ENCODE data around the gene SNTG2.
"Not testable (repeated sequence)": the region's sequence is repeated elsewhere in the genome, so short reads cannot be mapped to it uniquely, and the experiment has no call there.

The SNTG2 gene

DNA sequence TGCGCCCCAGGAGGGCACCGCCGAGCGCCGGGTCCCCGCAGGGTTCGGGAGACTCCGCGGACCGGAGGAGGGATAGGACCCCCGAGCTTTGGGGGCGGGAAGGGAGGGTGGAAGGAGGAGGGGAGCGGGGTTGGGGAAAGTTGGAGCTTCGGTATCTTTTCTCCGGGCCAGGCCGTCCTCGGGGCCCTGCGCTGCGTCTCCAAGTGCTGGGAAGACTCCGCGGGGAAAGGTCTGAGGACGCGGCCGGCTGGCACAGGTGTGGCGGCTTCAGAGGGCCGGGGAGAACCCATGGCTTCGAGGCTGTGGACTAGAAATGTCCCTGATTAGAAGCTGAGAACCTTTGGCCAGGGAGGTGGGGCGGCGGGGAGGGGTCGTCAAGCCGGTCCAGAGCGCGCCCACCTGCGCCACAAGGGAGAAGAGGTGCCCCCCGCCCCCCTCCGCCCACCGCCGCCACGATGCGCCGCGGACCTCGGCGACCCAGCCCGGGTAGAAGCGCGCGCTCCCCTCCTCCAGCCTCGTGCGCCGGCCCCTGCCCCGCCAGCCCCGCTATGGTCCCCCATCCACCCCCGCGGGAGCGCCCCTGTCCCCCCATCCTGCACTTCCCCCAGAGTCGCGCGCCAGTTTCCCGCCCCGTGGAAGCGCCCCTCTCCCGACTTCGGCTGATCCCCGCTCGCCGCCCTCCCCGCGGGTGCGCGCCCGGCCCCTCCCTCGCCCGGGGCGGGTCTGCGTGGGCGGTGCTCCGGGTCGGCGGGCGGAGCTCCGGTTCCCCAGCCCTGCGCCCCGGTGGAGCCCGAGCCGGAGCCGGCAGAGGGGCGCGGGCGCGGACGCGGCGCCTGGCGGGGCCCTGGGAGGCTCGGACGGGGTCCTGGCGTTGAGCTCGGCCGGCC lies at the start of gene SNTG2:
Gene SNTG2, plus strand, starts transcription at position 770 of the 887 bp plus-strand sequence. CDS start 148 bp downstream, outside the sequence.
- DNase-seq (ENCODE audit: low spot score), result no peak

DNA sequence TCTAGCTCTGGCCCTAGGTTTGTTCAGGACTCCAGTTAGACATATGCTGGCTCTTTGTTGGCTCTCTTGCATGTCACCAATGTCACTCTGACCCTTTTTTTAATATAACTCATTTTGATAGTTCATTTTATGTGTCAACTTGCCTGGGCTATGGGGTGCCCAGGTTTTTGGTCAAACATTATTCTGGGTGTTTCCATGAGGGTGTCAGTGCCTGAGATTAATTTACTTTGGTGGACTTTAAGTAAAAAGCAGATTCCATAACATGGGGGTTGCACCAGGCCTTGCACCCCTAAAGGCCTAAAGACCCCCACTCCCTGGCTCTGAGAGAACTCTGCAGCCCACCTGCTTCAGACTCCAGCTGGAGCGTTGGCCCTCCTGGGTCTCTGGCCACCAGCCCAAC lies 48.1 kb upstream of the SNTG2 start:
- no peak for DNase-seq (ENCODE audit: low spot score)

DNA sequence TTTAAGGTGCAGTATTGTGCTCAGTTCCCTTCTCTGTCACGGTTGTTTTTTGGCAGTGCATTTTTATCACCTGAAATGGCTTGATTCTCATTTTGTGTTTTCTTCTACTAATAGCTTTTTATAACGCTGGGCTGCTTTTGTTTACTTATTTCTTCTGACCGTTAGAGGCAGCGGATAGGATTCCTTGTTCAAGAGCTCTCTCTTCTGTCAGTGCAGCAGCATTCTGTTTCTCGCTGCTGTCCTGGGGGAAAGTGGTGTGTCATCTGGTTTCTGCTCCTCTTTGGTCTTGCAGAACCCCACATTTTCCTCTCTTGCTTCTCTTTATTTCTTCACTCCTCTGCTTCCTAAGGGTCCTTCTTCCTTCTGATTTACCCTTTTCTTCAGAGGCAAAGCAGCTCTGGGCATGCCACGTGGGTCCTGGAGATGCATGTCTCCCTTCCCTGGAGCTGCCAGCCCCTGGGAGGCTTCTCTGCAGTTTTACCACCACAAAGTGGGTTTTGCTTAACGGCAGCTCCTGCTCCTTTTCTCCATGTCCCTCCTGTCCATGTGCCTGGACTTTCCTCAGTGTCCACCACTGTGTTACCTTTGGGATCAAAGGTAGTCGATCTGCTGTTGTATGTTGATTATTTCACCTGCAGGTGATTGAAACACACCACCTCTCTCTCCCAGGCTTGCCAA lies 47.3 kb upstream of the SNTG2 start:
- DNase-seq (ENCODE audit: low spot score), result no peak

DNA sequence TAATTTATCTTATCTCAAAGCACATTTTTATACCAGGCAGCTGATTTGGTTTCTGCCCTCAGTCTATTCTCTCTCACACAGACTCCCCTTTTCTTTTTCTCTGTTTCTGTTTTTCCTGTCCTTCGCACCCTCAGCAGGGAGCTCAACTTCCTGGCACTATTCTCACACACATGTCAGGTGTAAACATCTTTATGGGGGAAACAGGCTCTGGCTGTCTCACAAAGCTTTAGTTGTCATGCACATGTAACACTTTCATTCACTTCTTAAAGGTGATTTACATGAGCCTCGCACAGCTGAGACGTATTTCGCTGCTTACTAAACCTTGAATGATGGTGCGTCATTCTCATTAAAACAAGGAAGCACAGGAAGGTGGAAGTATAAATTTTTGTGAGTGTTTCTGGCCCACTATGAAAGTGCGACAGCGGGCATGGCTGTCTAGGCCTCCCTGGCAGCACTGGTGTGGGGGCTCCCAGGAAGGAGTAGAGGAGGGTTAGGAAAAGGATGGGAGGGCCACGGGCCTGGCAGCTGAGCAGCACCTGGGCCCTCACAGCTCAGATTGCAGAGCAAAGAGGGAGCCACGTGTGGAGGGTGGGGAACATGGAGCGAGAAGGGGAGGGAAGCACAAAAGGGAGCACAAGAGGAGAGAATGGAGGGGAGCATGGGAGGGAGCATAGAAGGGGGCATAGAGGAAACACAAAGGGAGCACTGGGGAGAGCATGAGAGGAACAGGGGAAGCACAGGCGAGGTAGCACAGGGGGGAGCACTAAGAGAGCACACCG lies 46.2 kb upstream of the SNTG2 start:
- DNase-seq (ENCODE audit: low spot score), result no peak

DNA sequence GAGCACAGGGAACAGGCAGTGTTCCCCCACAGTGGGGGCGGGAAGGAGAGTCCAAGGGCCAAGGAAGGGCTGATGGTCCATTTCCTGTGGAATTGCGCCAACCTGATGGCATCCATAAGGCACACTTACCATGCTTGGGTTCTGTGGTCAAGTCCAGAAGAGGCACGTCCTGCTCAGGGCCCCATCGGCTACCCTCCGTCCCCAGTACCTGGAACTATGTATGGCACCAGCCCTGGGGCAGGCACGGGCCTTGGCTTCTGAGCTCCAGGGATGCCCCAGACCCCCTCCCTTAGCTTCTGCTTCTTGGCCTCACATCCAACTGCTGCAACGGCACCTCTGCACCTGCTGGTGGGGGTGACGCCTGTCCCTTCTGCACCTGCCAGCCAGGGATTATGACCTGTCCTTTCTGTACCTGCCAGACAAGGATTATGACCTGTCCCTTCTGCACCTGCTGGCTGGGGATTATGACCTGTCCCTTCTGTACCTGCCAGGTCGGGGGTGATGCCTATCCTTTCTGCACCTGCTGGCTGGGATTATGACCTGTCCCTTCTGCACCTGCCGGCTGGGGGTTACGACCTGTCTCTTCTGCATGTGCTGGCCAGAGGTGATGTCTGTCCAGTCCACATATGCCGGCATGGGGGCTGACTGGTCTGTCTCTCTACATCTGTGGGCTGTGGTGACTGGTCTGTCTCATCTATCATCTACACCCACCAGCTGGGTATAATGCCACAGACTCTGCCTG lies 45.4 kb upstream of the SNTG2 start:
- no peak for DNase-seq (ENCODE audit: low spot score)

DNA sequence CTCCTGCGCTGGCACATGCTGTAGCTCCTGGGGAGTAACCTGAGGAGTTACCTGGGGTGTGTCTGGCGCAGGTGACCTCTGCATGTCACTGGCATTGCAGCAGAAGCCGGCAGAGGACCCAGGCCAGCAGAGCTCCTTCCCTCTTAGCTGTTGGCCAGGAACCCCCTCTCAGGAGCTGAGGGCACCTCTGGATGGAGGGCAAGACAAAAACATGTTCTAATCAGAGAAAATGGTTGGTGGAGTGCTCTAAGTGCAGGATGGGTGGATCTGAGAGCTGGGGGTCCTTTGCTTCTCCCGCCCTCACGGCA lies 44.9 kb upstream of the SNTG2 start:
- DNase-seq (ENCODE audit: low spot score), result no peak

DNA sequence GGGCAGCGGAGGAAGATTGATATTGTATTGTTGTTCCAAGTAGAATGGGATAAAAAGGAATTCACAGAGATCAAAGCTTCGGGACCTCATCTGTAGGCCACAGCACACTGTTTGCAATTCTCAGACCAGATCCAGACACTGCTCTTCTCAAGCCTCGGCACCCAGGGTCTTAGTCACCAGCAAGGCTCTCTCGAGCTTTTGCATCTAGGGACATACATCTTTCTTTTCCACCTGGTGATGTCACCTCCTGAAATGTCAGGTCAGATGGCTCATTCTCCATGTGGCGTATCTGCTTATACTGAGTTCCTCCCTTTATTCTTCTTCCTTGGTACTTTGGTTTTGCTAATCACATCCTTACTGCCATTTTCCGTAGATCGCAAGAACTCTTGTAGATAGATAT lies 42.9 kb upstream of the SNTG2 start:
- DNase-seq (ENCODE audit: low spot score), result no peak

DNA sequence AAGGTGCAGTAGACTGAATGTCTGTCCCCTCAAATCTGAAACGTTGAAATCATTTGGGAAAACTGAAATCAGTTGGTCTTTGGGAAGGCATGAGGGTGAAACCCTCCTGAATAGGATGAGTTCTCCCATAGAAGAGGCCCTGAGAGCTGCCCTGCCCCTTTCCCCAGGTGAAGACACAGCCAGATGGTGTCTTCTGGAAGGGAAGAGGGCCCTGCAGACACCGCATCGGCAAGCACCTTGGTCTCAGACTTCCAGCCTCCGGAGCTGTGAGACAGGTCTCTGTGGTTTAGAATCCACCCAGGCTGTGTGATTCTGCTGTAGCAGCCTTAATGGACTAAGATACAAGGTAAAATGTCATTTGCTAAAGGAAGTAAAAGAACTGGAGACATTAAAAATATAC lies 42.1 kb upstream of the SNTG2 start:
- DNase-seq (ENCODE audit: low spot score), result no peak

DNA sequence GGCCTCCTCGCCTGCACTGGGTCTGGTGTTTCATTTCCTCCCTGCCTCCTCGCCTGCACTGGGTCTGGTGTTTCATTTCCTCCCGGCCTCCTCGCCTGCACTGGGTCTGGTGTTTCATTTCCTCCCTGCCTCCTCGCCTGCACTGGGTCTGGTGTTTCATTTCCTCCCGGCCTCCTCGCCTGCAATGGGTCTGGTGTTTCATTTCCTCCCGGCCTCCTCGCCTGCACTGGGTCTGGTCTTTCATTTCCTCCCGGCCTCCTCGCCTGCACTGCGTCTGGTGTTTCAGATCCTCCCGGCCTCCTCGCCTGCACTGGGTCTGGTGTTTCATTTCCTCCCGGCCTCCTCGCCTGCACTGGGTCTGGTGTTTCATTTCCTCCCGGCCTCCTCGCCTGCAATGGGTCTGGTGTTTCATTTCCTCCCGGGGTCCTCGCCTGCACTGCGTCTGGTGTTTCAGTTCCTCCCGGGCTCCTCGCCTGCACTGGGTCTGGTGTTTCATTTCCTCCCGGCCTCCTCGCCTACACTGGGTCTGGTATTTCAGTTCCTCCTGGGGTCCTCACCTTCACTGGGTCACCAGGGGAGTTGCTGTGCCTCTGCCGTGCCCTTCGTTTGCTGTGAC lies 40.8 kb upstream of the SNTG2 start:
- not testable (repeated sequence) for DNase-seq (ENCODE audit: low spot score)

DNA sequence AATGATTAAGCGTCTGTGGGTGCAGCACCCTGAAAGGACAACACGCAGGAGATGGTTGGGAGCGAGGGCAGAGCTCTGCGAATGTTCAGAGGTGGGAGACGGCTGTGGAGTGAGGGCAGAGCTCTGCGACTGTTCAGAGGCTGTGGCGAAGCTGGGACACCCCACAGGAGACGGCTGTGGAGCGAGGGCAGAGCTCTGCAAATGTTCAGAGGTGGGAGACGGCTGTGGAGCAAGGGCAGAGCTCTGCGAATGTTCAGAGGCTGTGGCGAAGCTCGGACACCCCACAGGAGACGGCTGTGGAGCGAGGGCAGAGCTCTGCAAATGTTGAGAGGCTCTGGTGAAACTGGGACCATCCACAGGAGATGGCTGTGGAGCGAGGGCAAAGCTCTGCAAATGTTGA lies 40.0 kb upstream of the SNTG2 start:
- no peak for DNase-seq (ENCODE audit: low spot score)

DNA sequence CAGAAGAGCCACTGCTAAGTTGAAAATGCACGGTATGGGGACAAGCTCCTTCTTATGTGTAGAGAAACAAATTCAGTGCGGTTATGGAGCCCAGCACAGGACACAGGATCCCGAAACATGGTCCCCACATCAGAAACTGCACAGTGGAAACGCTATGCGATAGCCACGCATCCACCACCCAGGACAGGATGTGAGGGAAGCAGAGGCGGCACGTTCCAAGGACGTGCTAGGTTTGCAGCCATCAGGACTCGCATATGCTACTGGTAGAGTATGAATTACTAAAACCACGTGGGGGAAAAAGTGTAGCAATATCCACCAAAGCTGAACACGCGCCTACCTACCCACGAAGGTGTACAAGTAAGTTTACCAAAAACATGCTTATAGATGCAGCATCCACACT lies 34.7 kb upstream of the SNTG2 start:
- DNase-seq (ENCODE audit: low spot score), result no peak

DNA sequence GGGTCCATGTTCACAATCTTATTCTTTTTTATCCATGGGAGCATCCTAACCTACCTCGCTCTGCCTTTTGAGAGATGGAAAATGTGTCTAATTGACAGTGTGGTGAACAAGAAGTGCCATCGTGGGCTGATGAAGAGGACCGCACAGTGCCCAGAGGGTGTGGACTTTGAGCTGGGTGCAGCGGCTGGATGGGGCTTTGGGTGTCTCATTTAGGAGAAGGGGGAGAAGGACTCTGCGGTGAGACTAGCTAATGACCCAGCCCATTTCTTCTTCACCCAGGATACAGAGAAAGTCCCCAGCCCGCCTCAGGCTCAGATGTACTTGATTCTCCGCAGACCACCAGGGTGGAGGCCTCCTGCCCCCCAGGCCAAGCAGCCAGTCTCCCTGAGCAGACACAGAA lies 33.7 kb upstream of the SNTG2 start:
- DNase-seq (ENCODE audit: low spot score), result no peak

DNA sequence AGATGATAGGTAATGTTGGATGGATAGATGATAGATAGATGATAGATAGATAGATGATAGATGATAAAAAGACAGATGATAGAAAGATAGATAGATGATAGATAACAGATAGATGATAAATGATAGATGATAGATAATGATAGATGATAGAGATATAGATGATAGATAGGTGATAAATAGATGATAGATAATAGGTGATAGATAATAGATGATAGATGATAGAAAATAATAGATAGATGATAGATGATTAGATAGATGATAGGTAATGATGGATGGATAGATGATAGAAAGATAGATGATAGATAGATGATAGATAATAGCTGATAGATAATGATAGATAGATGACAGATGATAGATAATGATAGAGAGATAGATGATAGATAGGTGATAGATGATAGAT lies 31.0 kb upstream of the SNTG2 start:
- no peak for DNase-seq (ENCODE audit: low spot score)

DNA sequence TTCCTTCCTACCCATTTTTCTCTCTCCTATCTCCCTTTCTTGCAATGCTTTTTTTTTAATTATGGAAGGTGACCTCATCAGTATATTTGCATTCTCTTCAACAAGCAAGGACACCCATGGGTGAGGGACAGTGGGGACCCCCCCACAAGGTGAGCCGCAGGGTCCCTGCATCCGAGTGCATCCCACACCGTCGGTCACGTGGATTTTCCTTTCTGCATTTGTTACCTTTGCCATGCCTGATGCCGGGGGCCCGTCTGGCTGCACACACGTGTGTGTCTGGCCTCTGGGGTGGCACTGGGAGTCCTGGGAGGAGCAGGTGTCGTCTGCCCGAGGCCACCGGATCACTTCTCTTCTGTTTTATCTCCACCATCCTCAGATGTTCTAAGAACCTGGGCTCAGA lies 30.1 kb upstream of the SNTG2 start:
- DNase-seq (ENCODE audit: low spot score), result no peak

DNA sequence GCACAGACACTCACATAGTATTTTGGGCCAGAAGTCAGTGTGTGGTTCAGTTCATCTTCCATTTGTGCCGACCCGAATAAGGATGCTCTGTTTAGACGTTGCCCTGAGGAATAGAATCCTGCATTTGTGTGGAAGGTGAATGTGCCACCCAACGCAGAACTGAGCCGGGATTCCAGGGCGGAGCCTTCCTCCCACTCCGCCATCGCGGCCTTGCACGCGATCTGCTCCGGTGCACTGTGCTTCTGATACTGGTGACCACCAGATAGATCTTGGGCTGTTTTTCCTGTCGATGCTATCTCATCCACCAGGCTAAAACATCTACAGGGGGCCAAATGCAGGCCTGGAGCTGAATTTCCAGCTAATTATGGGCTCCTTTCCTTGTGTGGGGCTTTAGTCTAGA lies 29.6 kb upstream of the SNTG2 start:
- no peak for DNase-seq (ENCODE audit: low spot score)

DNA sequence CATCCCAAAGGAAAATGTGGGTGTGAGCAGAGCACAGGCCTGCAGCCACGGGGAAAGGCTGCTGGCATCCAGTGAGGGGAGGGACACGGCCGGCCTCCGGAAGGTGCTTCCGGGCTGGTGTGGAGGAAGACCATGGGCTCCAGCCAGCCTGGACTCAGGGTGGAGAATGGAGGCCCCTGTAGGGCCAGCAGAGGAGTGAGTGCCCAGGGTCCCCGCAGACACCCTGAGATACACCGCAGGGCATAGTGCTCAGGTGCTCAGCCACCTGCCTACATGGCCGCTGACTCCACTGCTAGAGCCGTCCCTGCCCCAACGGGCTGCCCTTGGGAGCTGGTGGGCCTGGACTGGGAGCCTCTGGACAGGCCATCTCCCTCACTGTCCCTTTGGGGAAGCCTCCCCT lies 28.5 kb upstream of the SNTG2 start:
- DNase-seq (ENCODE audit: low spot score), result no peak

DNA sequence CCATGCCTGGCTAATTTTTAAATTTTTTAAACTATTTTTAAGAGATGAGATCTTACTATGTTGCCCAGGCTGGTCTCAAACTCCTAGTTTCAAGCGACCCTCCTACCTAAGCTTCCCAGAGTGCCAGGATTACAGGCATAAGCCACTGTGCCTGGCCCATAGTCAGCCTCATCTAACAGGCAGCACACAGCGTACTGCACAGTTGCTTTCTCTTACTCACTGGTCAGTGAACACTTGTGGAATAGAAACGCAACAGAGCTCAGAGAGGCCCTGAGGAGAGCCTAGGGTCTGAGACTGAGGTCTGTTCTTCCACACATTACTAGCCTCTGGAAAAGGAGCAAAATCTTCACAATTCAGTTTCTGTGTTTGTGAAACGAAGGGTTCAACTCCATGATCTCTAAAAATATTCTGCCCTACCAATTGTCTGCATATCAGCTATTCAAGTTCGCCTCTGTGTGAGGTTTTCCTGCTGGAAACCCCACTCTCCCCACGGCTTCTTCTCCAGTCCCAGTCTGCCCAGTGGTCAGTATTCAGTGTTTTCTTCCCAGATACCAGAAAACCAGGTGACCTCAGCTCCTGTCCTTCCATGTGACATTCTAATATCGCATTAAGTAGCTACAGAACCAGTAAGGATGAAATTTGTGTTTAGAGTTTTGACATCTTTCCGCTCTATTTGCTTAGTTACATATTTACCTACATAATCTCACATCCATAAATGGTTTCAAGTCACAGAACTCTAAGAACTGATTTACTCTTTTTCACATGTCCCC lies 26.6 kb upstream of the SNTG2 start:
- DNase-seq (ENCODE audit: low spot score), result no peak

DNA sequence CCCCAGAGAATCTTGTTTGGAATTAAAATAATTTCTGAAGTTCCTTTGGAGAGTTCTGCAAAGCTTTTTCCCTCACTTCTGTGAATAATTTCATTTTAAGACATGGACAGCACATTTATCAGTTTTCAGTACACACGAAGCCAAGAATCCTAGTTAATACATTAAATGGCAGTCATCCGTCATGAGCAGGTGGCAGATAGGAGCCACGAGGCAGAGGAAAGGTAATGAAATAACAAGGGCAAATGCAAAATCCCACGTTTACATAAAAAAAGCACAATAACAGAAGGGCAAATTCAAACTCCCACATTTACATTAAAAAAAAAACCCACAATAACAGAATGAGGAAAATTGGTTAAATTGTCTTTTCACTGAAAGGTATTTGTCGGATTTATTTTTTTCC lies 25.9 kb upstream of the SNTG2 start:
- DNase-seq (ENCODE audit: low spot score), result no peak

DNA sequence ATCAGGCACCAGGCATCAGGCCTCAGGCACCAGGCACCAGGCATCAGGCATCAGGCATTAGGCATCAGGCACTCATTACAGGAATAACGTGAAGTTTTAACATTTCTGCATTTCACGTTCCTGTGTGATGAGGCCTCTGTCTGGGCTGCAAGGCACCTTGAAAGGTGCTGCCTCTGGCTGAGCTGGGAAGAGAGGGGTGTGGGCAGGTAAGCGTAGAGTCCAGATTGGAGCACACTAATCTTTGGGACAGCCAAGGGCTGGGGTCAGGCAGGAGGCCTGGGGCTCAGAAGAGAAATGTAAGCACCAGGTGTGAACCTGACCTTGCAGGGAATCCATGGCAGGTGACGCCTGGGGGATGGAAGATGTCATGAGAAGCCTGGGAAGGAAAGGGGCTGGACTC lies 25.3 kb upstream of the SNTG2 start:
- no peak for DNase-seq (ENCODE audit: low spot score)

DNA sequence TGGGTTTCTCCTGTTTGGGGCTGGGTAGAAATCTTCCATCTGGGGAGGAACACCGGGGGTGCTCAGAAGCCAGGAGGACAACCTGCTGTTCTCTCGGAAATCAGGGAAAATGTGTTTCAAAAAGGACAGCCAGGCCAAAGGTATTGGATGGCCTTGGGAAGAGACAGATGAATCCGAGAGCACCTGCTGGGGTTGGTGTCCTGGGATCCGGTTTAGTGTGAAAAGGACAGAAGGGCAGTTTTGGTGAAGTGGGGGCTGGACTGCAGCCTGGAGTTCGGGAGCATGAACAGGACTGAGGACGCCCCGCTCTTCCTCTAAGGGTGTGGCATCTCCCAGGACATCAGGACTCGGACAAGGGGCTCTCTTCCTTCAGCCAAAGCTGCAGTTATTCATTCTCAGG lies 24.9 kb upstream of the SNTG2 start:
- DNase-seq (ENCODE audit: low spot score), result no peak

DNA sequence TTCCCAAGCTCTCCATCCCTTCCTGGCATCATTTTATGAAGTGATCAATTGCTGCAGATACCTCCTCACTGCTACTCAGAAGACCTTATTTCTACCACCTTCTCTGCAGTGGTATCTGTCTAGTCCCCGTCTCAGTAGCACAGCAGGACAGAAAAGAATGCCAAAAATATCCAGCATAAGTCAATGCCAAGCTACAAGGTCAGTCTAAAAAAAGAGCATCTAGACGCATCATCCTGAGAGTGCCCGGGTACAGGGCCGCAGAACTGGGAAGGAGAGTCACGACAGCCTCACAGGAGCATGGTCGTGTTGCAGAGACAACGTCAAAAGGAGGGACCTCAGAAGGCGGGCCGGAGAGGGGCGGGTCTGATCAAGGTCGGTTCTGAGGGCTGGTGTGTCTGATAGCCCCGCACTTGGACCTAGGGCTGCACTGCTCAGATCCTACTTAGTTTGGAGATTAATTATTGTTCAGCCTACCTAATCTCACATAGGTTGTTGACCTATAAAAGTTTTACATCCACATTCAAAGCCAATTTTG lies 24.3 kb upstream of the SNTG2 start:
- DNase-seq (ENCODE audit: low spot score), result no peak

All from Ammon's horn (tissue), 1 donor.